ENCODE data around the gene KRTAP4-11.
"Not testable (repeated sequence)": the region's sequence is repeated elsewhere in the genome, so short reads cannot be mapped to it uniquely, and the experiment has no call there.

KRTAP4-11 gene

GRCh38 chr17:41117846-41118386 lies at the start of gene KRTAP4-11:
Gene KRTAP4-11, minus strand, starts transcription at chr17:41118373. Its CDS starts 58 bp downstream, at chr17:41118315.
- H3K4me3 ChIP-seq (ENCODE audit: low read depth, low read length); DNase-seq (ENCODE audit: low read depth): not testable (repeated sequence)

GRCh38 chr17:41167561-41167960 lies 49.4 kb upstream of the KRTAP4-11 start:
- TF ChIP-seq MAX (IDR thresholded peaks at IDR 0.05; ENCODE audit: low read depth, low read length) (no peak), MYC (IDR thresholded peaks at IDR 0.05; ENCODE audit: low read depth, low read length) (no peak), CTCF (IDR thresholded peaks at IDR 0.05; ENCODE audit: low read depth, low read length) (no peak), POLR2A (IDR thresholded peaks at IDR 0.05; ENCODE audit: extremely low read depth, insufficient read length) (no peak)
- H3K4me3 ChIP-seq (ENCODE audit: low read depth, low read length) = no peak overlapping the region
- DNase-seq (ENCODE audit: low read depth) = no peak

- H3K4me3 ChIP-seq (ENCODE audit: low read depth, low read length) = no peak overlapping the region
- DNase-seq (ENCODE audit: low read depth) = no peak
- TF ChIP-seq POLR2A (IDR thresholded peaks at IDR 0.05; ENCODE audit: extremely low read depth, insufficient read length) = no peak
- TF ChIP-seq MYC (IDR thresholded peaks at IDR 0.05; ENCODE audit: low read depth, low read length) = no peak
- no peak for TF ChIP-seq MAX (IDR thresholded peaks at IDR 0.05; ENCODE audit: low read depth, low read length)
- TF ChIP-seq CTCF (IDR thresholded peaks at IDR 0.05; ENCODE audit: low read depth, low read length) = no peak
These were observed 45.7 kb upstream of the KRTAP4-11 start for GRCh38 chr17:41163828-41164227.

- no peak for TF ChIP-seq CTCF (IDR thresholded peaks at IDR 0.05; ENCODE audit: low read depth, low read length)
- no peak for TF ChIP-seq MAX (IDR thresholded peaks at IDR 0.05; ENCODE audit: low read depth, low read length)
- TF ChIP-seq POLR2A (IDR thresholded peaks at IDR 0.05; ENCODE audit: extremely low read depth, insufficient read length) = no peak
- no peak for TF ChIP-seq MYC (IDR thresholded peaks at IDR 0.05; ENCODE audit: low read depth, low read length)
- DNase-seq (ENCODE audit: low read depth) = no peak
- no peak within 1 kb of the TSS for H3K4me3 ChIP-seq (ENCODE audit: low read depth, low read length)
These were observed 42.5 kb upstream of the KRTAP4-11 start, which contains the start of gene KRTAP4-4 for GRCh38 chr17:41160648-41161047. Gene KRTAP4-4, minus strand, starts transcription at chr17:41160748. Its CDS starts 57 bp downstream, at chr17:41160691.

- not testable (repeated sequence) for DNase-seq (ENCODE audit: low read depth)
These were observed 42.0 kb upstream of the KRTAP4-11 start for GRCh38 chr17:41160190-41160589.

GRCh38 chr17:41153856-41154255 lies 35.7 kb upstream of the KRTAP4-11 start:
- TF ChIP-seq CTCF (IDR thresholded peaks at IDR 0.05; ENCODE audit: low read depth, low read length) = no peak
- no peak for TF ChIP-seq POLR2A (IDR thresholded peaks at IDR 0.05; ENCODE audit: extremely low read depth, insufficient read length)
- no peak for TF ChIP-seq MAX (IDR thresholded peaks at IDR 0.05; ENCODE audit: low read depth, low read length)
- TF ChIP-seq MYC (IDR thresholded peaks at IDR 0.05; ENCODE audit: low read depth, low read length) = no peak
- DNase-seq (ENCODE audit: low read depth) = no peak
- H3K4me3 ChIP-seq (ENCODE audit: low read depth, low read length) = no peak overlapping the region

More at GRCh38 chr17:41160190-41160589, 42.0 kb upstream of the KRTAP4-11 start:
- H3K4me3 ChIP-seq (ENCODE audit: low read depth, low read length) = not testable (repeated sequence)

GRCh38 chr17:41151525-41151924 lies 33.4 kb upstream of the KRTAP4-11 start:
- no peak overlapping the region for H3K4me3 ChIP-seq (ENCODE audit: low read depth, low read length)
- no peak for DNase-seq (ENCODE audit: low read depth)
- TF ChIP-seq CTCF (IDR thresholded peaks at IDR 0.05; ENCODE audit: low read depth, low read length) = no peak
- TF ChIP-seq MAX (IDR thresholded peaks at IDR 0.05; ENCODE audit: low read depth, low read length) = no peak
- TF ChIP-seq MYC (IDR thresholded peaks at IDR 0.05; ENCODE audit: low read depth, low read length) = no peak
- no peak for TF ChIP-seq POLR2A (IDR thresholded peaks at IDR 0.05; ENCODE audit: extremely low read depth, insufficient read length)
